ENCODE measurements around the gene KDM2A.

Gene KDM2A

DNA sequence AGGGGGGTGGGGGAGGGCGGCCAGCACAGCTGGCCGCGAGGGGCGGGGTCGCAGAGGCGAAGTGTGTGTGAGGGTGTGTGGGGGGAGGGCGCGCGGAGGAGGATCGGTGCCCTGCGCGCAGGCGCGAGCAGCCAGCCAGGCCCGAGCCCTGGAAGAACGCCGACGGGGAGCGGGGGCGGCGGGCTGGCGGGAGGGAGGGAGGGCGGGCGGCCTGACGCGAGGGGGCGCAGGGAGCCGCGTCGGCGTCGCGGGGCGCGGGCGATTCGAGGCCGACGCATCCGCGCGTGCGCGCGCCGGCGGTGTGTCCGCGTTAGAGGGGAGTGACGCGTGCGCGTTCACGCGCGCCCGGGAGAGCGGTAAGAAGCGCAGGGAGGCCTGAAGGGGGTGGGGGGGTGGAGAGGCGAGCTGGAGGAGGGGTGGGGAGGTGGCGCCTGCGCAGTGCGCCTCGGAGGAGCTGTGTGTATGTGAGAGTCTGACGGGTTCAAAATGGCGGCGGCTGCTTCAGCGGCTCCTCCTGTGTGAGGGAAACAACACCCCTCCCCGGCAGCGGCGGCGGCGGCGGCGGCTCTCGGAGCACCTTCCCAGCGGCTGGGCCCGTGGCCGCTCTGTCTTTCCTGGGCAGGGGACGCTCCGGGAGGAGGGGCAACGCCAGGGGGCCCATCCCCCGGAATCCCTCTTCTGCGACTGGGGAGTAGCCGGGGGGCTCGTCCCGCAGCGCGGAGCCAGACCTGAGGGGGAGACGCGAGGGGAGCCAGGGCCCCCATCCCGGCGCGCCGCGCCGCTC, at the start of gene KDM2A:
TSS of gene KDM2A (plus strand) at position 463 of the 784 bp plus-strand sequence. CDS start 2,054 bp downstream, outside the sequence.
- peak; percentile 96 for DNase-seq (ENCODE audit: low read depth)

- DNase-seq (ENCODE audit: low read depth), result peak; percentile 40
Measured at GRCh38 chr11:67071420-67072284, 47.4 kb upstream of the KDM2A start.

GRCh38 chr11:67072295-67072694, 46.8 kb upstream of the KDM2A start:
- DNase-seq (ENCODE audit: low read depth), result no peak

GRCh38 chr11:67073908-67074307, 45.2 kb upstream of the KDM2A start:
- no peak for DNase-seq (ENCODE audit: low read depth)

GRCh38 chr11:67076202-67076601, 42.9 kb upstream of the KDM2A start:
- DNase-seq (ENCODE audit: low read depth), result no peak

GRCh38 chr11:67079065-67079705, 39.9 kb upstream of the KDM2A start:
- no peak for DNase-seq (ENCODE audit: low read depth)

DNA sequence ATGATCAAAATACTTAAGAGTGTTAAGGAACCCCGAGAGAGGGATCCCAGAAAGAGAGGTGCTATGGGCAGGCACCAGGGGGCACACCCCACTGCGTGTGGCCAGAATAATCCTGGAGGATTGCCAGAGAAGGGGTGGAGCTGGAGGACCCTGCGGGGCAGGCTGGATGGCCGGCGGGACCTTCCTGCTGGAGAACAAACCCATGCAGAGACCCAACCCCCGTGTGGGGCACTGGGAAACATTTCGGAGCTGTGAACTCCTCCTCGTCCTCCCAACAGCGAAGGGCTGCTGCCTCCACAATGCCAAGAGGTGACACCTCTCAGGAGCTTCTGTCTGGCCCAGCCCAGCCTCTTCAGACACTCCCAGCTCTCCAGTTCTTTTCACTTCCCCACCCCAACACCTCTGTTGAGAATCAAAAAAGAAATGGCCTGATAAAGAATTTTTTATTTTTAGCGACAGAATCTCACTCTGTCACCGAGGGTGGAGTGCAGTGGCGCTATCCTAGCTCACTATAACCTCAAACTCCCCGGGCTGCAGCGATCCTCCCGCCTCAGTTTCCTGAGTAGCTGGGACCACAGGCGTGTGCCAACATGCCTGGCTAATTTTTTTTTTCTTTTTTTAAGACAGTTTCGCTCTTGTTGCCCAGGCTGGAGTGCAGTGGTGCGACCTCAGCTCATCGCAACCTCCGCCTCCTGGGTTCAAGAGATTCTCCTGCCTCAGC, 36.8 kb upstream of the KDM2A start:
- DNase-seq (ENCODE audit: low read depth), result no peak

- DNase-seq (ENCODE audit: low read depth), result no peak
Measured at GRCh38 chr11:67083786-67084366, 35.2 kb upstream of the KDM2A start.

DNA sequence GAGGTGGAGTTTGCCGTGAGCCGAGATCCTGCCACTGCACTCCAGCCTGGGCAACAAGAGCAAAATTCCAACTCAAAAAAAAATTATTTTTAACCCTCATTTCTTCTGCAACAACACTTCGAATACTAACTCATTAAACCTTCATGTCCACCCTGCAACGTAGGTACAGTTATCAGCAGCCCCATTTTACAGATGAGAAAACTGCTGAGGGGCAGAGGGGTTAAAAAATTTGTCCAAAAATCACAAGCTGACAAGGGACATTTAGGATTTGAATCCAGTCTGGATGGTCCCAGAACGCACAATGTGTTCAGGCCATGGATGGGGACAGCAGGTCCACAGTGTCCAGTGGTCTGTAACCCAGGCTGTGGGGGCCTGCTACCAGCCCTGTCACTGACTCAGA, 33.4 kb upstream of the KDM2A start:
- DNase-seq (ENCODE audit: low read depth), result no peak

DNA sequence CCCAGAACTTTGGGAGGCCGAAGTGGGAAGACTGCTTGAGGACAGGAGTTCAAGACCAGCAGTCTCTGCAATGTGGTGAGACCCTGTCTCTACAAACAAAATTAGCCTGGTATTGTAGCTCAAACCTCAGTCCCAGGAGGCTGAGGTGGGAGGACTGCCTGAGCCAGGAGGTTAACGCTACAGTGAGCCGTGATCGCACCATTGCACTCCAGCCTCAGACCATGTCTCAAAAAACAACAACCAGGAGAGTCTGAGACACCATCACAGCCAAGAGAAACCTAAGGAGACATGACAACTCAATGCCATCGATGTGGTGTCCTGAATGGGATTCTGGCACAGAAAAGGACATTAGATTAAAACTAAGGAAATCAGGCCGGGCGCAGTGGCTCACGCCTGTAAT, 28.3 kb upstream of the KDM2A start:
- no peak for DNase-seq (ENCODE audit: low read depth)

DNA sequence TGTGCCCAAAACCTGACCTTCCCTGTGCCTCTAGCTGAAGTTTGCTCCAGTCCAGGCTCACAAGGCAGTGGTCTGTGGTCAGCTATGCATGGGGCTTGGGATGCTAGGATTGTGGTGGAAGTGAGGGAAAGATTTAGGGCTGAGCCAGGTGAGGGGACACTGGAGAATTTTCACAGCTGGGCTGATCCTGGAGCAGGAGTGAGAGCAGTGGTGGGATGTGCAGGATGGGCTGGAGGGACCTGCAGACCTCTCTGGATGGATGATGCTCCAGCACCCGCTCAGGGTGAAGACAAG, 23.9 kb upstream of the KDM2A start:
- DNase-seq (ENCODE audit: low read depth), result no peak

GRCh38 chr11:67098799-67099429, 20.1 kb upstream of the KDM2A start:
- DNase-seq (ENCODE audit: low read depth), result no peak

GRCh38 chr11:67099831-67100324, 19.2 kb upstream of the KDM2A start:
- no peak for DNase-seq (ENCODE audit: low read depth)

DNA sequence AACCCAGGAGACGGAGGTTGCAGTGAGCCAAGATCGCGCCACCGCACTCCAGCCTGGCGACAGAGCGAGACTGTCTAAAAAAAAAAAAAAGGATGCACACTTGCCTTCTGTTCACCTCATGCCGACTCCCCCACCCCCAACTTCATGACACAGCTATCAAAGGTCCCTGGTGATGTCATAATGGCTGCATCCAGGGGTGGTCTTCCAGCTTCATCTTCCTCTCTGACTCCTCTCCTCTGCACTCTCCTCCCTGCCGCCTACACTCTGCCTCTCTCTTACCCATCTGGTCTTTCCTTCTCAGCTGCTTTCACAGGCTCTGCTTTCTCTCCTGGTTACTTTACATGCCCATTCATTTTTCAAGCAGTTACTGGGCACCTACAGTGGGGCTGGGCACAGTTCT, 16.4 kb upstream of the KDM2A start:
- no peak for DNase-seq (ENCODE audit: low read depth)

DNA sequence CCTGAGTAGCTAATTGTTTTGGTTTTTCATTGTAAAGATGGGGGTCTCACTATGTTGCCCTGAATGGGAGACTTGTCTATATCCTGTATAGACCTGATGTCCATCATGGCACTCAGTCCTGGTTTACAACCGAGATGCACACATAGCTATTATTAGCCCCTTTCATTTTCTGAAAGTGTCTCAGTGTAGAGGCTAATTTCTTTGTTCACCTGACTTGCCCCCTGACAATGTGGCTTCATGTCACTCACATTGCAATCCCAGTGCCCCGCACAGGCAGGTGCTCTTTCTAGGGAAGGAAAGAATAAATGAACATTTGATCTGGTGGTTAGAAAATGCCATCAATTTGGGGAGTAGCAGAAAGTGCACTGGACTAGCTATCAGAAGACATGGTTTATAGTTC, 13.1 kb upstream of the KDM2A start:
- no peak for DNase-seq (ENCODE audit: low read depth)

DNA sequence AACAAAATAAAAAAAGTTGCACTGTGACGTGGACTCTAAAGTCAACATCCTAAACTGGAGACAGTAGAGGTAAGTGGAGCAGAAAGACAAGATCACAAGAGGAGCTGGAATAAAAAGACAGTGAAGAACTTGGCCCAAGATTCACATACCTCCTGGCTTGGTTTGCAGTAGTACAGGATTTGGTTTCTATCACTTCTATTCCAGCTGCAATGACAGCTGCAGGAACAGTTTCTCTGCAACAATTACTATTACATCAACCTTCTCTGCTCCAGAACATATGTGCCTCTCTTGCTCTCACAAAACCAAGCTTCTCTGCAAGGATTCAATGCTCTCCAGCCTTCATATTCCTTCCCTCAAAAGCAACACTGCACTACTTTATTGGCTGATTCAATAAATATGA, 7.8 kb upstream of the KDM2A start:
- no peak for DNase-seq (ENCODE audit: low read depth)

- DNase-seq (ENCODE audit: low read depth), result no peak
Measured at GRCh38 chr11:67113231-67113721, 5.8 kb upstream of the KDM2A start.

DNA sequence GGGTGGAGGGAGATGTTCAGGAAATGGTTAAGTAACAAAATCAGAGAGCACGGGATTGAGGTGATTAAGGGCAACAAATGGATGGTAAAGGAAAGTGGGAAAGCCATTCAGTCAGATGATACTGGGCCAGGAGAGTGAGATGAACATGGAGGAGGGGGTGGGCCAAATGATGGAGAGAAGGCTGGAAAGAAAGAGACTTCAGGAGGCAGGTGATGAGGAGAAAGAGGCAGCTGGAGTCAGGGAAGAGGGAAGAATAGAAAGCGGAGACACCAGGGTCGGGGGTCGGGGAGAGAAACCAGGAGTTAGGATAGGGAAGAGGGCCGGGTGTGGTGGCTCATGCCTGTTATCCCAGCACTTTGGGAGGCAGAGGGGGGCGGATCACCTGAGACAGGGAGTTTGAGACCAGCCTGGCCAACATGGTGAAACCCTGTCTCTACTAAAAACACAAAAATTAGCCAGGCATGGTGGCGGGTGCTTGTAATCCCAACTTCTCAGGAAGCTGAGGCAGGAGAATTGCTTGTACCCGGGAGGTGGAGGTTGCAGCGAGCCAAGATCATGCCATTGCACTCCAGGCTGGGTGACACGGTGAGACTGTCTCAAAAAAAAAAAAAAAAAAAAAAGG, 4.7 kb upstream of the KDM2A start:
- no peak for DNase-seq (ENCODE audit: low read depth)

DNA sequence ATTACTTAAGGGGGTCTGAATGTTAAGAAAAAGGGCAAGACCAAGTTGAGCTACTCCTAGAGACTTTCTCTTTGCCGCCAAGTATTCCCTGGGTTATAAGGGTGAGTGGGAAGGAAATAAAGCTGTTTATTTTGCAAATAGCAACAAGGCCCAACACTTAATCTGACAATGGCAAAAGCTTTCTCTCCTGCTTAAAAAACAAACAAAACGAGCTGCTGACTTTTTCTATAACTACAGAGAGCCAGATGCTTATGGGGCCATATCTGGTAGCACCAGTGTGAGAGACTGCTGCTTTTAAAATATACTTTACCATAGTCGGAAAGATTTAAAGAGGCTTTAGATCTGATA, 2.3 kb upstream of the KDM2A start:
- no peak for DNase-seq (ENCODE audit: low read depth)

- DNase-seq (ENCODE audit: low read depth), result no peak
Measured at GRCh38 chr11:67117176-67117575, 1.9 kb upstream of the KDM2A start.

DNA sequence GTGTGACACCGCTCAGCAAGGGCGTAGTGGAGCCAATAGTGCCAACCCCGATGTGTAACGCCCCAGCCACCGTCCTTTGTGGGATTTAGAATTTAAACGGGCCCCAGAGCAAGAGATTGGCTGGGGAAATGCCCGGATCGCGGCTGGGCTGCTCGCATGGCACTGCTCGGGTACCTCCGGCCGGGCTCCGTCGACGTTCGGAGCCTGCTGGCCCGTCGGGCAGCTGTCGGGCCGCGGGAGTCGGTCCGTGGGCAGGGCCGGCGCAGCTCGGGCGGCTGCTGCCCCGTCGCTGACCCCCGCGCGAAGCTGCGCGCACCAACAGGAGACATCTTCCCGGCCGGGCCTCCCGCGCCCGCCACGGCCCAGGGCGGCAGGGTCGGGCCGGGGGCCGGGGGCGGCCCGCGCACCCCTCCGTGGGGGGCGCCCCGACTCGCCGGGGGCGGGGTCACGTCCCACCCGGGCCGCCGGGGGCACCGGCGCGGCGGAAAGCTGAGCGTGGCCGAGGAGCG, 1.3 kb upstream of the KDM2A start:
- no peak for DNase-seq (ENCODE audit: low read depth)
